ENCODE results near the gene RUNX1.

The RUNX1 gene

GRCh38 chr21:34908419-34909055, 140.6 kb downstream of the RUNX1 start:
- H3K27ac ChIP-seq = no peak overlapping the region
- TF ChIP-seq ZFX (IDR thresholded peaks at IDR 0.05; ENCODE audit: borderline replicate concordance) = no peak
- no peak for TF ChIP-seq CTCF (IDR thresholded peaks at IDR 0.05)

DNA sequence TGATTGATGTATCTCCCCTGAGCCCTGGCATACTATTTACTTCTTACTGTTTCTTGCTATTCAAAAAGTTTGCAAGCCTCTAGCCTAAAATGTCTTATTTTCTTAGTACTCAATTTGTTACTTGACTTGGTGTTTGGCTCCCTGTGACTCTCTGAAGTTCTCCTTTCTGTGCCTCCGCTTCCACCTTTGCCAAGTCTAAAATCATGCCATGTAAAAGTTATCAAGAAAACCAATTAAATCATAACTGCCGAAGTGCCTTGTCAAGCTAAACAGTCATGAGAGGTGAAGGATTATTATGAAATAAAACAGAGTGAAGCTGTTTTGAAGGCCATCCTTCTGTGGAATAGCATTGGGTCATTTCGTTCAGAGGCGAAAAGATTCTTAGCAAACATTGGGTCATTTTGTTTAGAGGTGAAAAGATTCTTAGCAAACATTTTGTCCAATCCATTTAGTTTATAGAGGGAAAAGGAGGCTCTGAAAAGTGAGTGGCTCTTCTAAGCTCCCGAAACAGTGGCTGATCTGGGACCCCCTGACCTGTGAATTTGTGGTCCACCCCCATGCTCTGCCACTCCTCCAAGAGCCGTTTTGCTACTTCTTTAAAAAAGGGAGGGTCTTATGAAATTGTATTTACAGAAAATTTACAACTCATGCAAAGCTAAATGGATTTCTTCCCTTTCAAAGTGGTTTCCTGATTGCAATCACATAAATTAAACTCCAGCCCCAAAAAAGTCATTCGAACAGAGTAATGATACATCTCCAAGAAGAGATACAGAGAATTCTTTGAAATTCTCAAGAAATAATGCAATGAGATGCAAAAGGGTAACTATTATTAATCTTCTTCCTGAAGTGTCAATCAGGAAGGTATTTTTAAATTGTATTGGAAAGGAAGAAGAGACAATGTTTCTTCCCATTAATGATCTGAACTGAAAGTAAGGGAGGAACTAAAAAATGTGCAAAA, 141.4 kb downstream of the RUNX1 start:
- TF ChIP-seq CTCF (IDR thresholded peaks at IDR 0.05) = no peak
- TF ChIP-seq ZFX (IDR thresholded peaks at IDR 0.05; ENCODE audit: borderline replicate concordance) = no peak
- H3K27ac ChIP-seq = no peak overlapping the region

DNA sequence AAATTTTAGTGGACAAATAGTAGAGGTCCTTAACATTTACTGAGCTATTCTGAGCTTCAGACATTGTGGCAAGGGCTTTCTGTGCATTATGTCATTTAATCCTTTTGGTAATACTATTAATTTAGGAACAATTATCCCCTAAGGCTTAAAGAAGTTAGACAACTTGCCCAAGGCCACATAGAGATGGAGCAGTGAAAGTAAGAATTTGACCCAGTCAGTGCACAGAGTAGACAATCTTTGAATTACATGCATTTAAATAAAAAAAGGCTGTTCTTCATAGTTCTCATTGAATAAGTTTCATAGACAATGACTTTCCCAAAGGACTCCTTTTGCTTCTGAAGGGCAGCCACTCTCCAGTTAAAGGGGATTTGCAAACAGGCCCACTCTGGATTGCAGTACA, 142.7 kb downstream of the RUNX1 start:
- no peak overlapping the region for H3K27ac ChIP-seq
- no peak for TF ChIP-seq CTCF (IDR thresholded peaks at IDR 0.05)
- no peak for TF ChIP-seq ZFX (IDR thresholded peaks at IDR 0.05; ENCODE audit: borderline replicate concordance)

- H3K27ac ChIP-seq = no peak overlapping the region
- TF ChIP-seq CTCF (IDR thresholded peaks at IDR 0.05) (no peak), ZFX (IDR thresholded peaks at IDR 0.05; ENCODE audit: borderline replicate concordance) (no peak)
These were observed 143.9 kb downstream of the RUNX1 start for GRCh38 chr21:34905218-34905537.

DNA sequence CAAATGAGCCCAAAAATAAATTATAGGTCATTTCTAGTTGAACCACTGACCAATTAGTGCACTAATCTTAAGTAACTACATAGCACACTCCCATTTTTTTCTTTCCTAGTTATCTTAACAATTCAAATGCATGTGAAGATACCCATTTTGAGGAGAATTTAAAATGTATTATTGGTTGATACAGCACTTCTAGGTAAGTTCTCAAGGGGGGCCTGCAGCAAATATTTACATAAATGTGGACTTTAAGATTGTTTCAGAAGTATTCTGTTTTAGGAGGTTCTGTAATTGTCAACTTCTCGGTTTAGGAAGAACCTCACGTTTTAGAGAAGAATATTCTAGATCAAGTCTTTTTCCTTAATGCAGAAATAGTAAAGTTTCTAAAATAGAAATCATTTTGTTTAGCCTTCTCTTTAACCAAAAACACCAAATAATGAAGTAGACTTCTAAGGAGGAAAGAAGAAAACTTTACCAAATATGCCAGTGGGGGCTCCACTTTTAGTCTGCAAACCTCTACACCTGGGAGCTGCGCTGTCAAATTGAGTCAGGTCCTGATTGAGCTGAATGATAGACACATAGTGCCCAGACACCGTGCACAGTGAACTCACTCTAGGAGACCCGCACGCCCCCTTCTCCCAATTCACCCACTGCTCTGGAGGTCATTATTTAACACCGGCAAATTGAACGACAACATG, 144.4 kb downstream of the RUNX1 start:
- TF ChIP-seq ZFX (IDR thresholded peaks at IDR 0.05; ENCODE audit: borderline replicate concordance) (no peak), CTCF (IDR thresholded peaks at IDR 0.05) (no peak)
- no peak overlapping the region for H3K27ac ChIP-seq

- no peak overlapping the region for H3K27ac ChIP-seq
- TF ChIP-seq CTCF (IDR thresholded peaks at IDR 0.05) (no peak), ZFX (IDR thresholded peaks at IDR 0.05; ENCODE audit: borderline replicate concordance) (no peak)
These were observed 148.7 kb downstream of the RUNX1 start for GRCh38 chr21:34900376-34900775.

All from 22Rv1 (cell line).